ENCODE results near the gene PNMA1. TPM values are rescaled to one million over a fixed set of nuclear protein-coding genes. Genes with fewer than 3 reads are reported as not detected.
A peak's percentile ranks its signal among the peaks of the same experiment; 100 is the strongest.

The PNMA1 gene
- total RNA-seq, 6 experiments from 2014 or later: 51.1 to 60.9 (median 53.2) TPM

DNA sequence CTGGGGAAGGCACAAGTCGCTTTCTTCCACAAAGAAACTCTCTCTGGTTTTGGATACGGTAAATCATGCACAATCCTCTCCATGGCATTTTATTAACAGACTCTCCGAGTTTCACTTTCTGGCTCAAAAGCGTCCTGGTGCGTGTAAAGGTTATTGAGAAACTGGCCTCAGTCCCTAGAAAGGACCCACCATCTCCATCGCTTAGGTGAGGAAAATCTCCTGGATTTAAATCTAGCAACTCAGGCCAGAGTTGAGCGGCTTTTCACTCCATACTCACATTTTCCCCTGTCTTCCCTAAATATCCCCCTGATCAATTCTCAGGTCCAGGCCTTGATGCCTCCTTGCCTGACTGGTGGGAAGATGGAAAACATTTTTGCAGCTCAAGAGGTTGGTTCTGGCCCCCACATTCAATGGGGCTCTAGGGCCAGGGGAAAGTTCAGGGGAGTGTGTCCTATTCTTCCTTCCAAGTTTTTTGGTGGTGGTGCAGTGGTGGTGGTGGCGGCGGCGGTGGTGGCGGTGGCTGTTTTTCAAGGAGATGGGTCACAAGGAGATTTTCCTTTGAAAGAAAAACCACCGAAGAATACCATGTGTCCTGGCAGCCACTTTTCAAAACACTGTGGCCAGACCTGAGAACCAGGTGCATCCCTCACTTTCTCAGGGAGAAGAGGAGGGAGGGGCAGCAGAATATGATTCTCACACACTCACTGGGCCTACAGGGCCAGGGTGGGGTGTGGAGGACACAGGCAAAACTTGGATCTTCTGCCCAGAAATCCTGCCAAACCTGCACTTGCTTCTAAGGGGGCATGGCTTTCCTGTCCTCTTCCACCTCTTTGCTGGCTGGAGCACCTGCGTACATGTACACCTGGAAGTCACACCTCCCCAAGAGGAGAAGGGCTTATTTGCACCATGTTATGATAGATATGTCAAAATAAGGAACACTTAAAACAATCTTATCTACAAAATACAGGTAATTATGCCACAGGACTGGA is 46.7 kb upstream of the PNMA1 start:
- H3K4me1 Mint-ChIP-seq (ENCODE audit: low read depth): peaks cover 58% of the 10 kb centered on the region
- no peak for DNase-seq
- H3K9me3 Mint-ChIP-seq: no peaks in the 10 kb centered on the region
- peak overlapping the region; percentile 89 for H3K4me3 Mint-ChIP-seq
- TF ChIP-seq, protein P1, sequence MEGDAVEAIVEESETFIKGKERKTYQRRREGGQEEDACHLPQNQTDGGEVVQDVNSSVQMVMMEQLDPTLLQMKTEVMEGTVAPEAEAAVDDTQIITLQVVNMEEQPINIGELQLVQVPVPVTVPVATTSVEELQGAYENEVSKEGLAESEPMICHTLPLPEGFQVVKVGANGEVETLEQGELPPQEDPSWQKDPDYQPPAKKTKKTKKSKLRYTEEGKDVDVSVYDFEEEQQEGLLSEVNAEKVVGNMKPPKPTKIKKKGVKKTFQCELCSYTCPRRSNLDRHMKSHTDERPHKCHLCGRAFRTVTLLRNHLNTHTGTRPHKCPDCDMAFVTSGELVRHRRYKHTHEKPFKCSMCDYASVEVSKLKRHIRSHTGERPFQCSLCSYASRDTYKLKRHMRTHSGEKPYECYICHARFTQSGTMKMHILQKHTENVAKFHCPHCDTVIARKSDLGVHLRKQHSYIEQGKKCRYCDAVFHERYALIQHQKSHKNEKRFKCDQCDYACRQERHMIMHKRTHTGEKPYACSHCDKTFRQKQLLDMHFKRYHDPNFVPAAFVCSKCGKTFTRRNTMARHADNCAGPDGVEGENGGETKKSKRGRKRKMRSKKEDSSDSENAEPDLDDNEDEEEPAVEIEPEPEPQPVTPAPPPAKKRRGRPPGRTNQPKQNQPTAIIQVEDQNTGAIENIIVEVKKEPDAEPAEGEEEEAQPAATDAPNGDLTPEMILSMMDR (IDR thresholded peaks at IDR 0.05): no peak
- peaks cover 8% of the 10 kb centered on the region for H3K27me3 Mint-ChIP-seq (ENCODE audit: insufficient read depth)
- H3K27ac Mint-ChIP-seq: peak overlapping the region; percentile 99
- H3K36me3 Mint-ChIP-seq (ENCODE audit: low read depth): no peaks in the 10 kb centered on the region; the same call in 1 of the 2 replicates

DNA sequence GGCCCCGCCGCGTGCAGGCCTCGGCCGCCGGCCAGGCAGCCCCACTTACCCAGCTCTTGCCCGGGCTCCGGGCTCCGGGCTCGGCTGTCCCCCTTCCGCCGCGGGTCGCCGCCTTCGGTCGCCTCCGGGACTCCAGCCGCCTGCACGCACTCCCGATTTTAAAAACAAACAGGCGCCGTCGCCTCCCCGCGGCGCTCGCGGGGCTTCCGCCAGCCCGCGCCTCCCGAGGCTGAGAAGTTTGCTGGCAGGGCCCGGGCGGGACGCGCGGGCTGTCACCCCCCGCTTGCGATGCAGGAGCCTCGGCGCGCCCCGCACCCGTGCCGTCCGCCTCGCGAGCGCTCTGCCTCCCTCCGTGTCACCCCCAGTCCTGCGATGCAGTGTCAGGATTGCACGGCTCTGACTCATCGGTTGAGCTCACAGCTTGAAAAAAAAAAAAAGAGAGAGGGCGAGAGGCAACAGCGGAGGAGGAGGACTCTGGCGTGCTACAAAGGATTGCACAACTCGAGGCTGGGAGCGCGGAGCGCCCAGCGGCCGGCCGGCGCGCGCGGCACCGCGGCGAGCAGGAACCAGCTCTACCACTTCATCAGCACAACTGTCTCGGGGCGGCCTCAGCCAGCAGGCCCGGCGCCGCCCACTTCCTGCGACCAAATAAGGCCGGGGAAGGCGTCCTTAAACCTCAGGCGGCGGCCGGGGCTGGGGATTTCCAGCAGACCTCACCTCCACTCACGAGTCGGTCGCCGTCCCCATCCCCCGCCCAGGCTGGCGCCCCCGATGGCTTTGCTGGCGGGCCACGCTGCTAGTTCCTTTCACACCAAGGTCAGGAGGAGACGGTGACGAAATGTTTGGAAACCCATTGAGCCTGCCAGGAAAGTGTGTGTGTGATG is 45.8 kb upstream of the PNMA1 start:
- DNase-seq: peak; percentile 98
- Mint-ChIP-seq H3K27ac (peak overlapping the region; percentile 99), H3K4me1 (ENCODE audit: low read depth) (peaks cover 58% of the 10 kb centered on the region), H3K27me3 (ENCODE audit: insufficient read depth) (peaks cover 10% of the 10 kb centered on the region), H3K9me3 (no peaks in the 10 kb centered on the region), H3K36me3 (ENCODE audit: low read depth) (no peaks in the 10 kb centered on the region; the same call in 1 of the 2 replicates), H3K4me3 (peak overlapping the region; percentile 89)
- TF ChIP-seq, protein P1 (IDR thresholded peaks at IDR 0.05): peak; percentile 34

DNA sequence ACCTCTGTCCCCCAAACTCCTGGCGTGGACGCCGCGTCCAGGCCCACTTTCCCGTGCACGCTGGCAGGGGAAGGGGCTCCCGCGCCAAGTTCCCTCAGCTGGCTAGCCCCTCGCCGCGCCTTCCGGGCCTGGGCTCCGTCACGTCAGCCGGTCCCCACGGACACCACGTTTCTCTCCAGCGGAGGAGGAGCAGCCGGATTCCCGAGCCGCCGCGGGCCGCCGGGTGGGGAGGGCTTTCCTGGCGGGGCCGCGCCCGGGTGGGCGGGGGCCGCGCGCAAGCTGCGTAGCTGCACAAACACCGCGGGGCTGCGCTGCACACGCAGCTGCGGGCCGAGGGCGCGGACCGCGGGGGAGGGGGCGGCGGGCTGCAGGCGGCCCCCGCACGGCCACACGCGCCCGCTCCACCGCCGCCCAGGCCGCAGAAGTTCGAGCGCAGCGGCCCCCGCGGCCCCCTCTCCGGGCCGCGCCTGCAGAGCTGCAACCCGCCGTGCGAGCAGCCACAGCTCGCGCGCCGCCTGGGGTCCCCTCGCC is 45.1 kb upstream of the PNMA1 start:
- H3K9me3 Mint-ChIP-seq: no peaks in the 10 kb centered on the region
- TF ChIP-seq, protein P1 (IDR thresholded peaks at IDR 0.05): no peak
- peak overlapping the region; percentile 71 for H3K27ac Mint-ChIP-seq

DNA sequence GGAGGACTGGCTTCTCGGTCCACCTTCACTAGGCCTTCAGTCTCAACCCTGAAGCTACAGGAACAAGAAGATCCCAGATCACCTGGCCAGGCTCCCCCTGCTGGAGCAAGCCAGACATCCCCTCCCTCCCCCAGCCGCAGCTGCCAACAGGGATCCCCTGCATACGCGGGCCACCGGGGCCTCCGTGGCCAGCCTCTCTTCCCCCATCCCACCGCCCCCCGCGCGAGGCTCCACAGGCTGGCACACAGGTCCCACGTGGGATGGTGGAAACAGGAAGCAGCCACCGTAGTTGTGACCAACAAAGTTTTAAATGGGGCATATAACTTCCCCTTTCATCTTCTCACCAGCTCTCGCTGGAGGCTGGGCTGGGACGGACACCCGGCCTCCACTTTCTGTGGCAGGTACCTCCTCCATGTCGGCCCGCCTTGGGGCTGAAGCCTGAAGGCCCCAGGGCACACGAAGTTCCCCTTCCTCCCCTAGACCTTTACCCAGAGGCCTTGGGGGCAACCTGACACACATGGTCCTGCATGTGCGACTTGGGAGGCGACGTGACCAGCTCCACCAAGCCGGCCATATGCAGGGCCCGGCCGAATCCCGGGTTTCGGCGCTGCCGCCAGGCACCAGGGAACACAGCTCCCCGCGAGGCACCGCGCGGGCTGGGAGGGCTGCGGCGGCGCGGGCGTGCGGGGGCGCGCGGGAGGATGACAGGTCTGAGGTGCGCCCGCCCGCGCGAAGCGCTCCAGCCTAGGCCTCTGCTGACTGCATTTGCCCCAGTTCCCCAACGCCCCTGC is 44.4 kb upstream of the PNMA1 start:
- peaks cover 70% of the 10 kb centered on the region for H3K4me1 Mint-ChIP-seq (ENCODE audit: low read depth)
- H3K27ac Mint-ChIP-seq: peak overlapping the region; percentile 96
- DNase-seq: peak; percentile 45
- H3K9me3 Mint-ChIP-seq: no peaks in the 10 kb centered on the region
- H3K4me3 Mint-ChIP-seq: peak overlapping the region; percentile 88
- peaks cover 13% of the 10 kb centered on the region for H3K27me3 Mint-ChIP-seq (ENCODE audit: insufficient read depth)
- H3K36me3 Mint-ChIP-seq (ENCODE audit: low read depth): no peaks in the 10 kb centered on the region; the same call in 1 of the 2 replicates
- TF ChIP-seq, protein P1 (IDR thresholded peaks at IDR 0.05): peak; percentile 82

More for the DNA sequence above, 45.1 kb upstream of the PNMA1 start:
- Mint-ChIP-seq H3K4me1 (ENCODE audit: low read depth) (peaks cover 64% of the 10 kb centered on the region), H3K36me3 (ENCODE audit: low read depth) (no peaks in the 10 kb centered on the region; the same call in 1 of the 2 replicates), H3K27me3 (ENCODE audit: insufficient read depth) (peaks cover 11% of the 10 kb centered on the region), H3K4me3 (peak overlapping the region; percentile 88)
- no peak for DNase-seq
